Spleen (tissue), 11 donors: ENCODE results near the gene ACACB. TPM values are rescaled to one million over a fixed set of nuclear protein-coding genes. Genes with fewer than 3 reads are reported as not detected.

Experiments used
- DNase-seq: peaks from one replicate; pipeline ENCODE4 v3.0.0-alpha.2; 2020
- H3K27ac ChIP-seq, 8 donors: fragments of 200-600 bp; sonication (generic) in 7 of 8; 1 replicate in 4 of 8; 2 replicates in 4 of 8; pipeline versions ENCODE4 v1.5.0 to v1.8.0; 2016 to 2021; ENCODE audit warnings: inconsistent platforms in 4 of 8, mild to moderate bottlenecking in 4 of 8, moderate library complexity in 1 of 8
- H3K27me3 ChIP-seq, 7 donors: fragments of 200-600 bp; sonication (generic) in 6 of 7; replicated peaks in 1 of 7; 1 replicate in 4 of 7; 2 replicates in 3 of 7; pipeline versions ENCODE4 v1.5.0 to v1.8.0; 2016 to 2021; ENCODE audit warnings: inconsistent platforms in 3 of 7, mild to moderate bottlenecking in 1 of 7
- H3K36me3 ChIP-seq, 6 donors: fragments of 200-600 bp; sonication (generic) in 5 of 6; 1 replicate in 4 of 6; 2 replicates in 2 of 6; pipeline versions ENCODE4 v1.5.0 to v1.8.0; 2016 to 2021; ENCODE audit warnings: inconsistent platforms in 2 of 6
- H3K4me1 ChIP-seq, 6 donors: fragments of 200-600 bp; sonication (generic) in 5 of 6; 1 replicate in 3 of 6; 2 replicates in 3 of 6; pipeline versions ENCODE4 v1.5.0 to v1.8.0; 2016 to 2021; ENCODE audit warnings: inconsistent platforms in 3 of 6
- H3K4me3 ChIP-seq, 8 donors: fragments of 200-600 bp; sonication (generic) in 7 of 8; 1 replicate in 4 of 8; 2 replicates in 4 of 8; pipeline versions ENCODE4 v1.5.0 to v1.8.0; 2016 to 2021; ENCODE audit warnings: inconsistent platforms in 4 of 8, mild to moderate bottlenecking in 4 of 8, moderate library complexity in 2 of 8
- H3K9me3 ChIP-seq, 8 donors: fragments of 200-600 bp; sonication (generic) in 7 of 8; 1 replicate in 4 of 8; 2 replicates in 4 of 8; pipeline versions ENCODE4 v1.5.0 to v1.8.0; 2016 to 2021; ENCODE audit warnings: inconsistent platforms in 4 of 8
- CTCF ChIP-seq, 11 experiments: fragments of 200-600 bp in 7 of 11; fragments of 450-650 bp in 4 of 11; sonication (generic) in 4 of 11; IDR thresholded peaks in 8 of 11; conservative IDR thresholded peaks in 3 of 11; 1 replicate in 7 of 11; 2 replicates in 4 of 11; pipeline versions ENCODE4 v1.4.0 to v1.8.0; 2016 to 2021; ENCODE audit warnings: antibody characterized with exemption in 11 of 11, inconsistent platforms in 4 of 11, mild to moderate bottlenecking in 1 of 11
- POLR2A ChIP-seq, 3 donors: fragments of 450-650 bp; IDR thresholded peaks; one replicate each; pipeline ENCODE4 v1.5.1; 2017; ENCODE audit warnings: antibody characterized with exemption in 3 of 3, mild to moderate bottlenecking in 1 of 3
- POLR2AphosphoS5 ChIP-seq, 3 donors: sonication (generic); formaldehyde crosslinking; IDR thresholded peaks; one replicate each; pipeline ENCODE4 v1.5.1; 2017; ENCODE audit warnings: antibody characterized with exemption in 3 of 3
- WGBS, 5 donors: extraction: QIAGEN DNeasy Blood & Tissue Kit in 3 of 5; methylation state at CpG; one replicate each; pipeline versions ENCODE4 v1.1.5 to v1.1.7; 2013 to 2018; 5-methylcytosine and 5-hydroxymethylcytosine counted together
- intact Hi-C: fragments of 100-400 bp; cut with DNase I; formaldehyde crosslinking; loops from one replicate; pipeline ENCODE4 v1.15.0; 2023; ENCODE audit warnings: low total_unique reads
- polyA plus RNA-seq, 3 donors: library from polyadenylated mRNA; stranded (reverse); fragments of 200-250 nt; gene quantifications; one replicate each; pipeline ENCODE4 v1.2.1, GENCODE V29; 2013
- total RNA-seq, 7 donors: library from RNA; depleted of rRNA in 3 of 7; stranded (reverse); fragments of >200 nt in 3 of 7; fragmentation: NEBNext Ultra II Directional in 4 of 7; extraction: Animal tissue kit (Norgen Biotek cat#: 25700) in 4 of 7; gene quantifications; one replicate each; pipeline versions ENCODE4 v1.1.0 to v1.2.1, GENCODE V29; 2016 to 2021
- donor health status: healthy with polysubstance abuse.
- donor health status: DM: no; HTN: no; CAD: no; lungs with moderate emphysema.
- donor health status: DM: no; HTN: no; CAD: no.
- donor health status: Bipolar disorder and iron deficiency.
- donor health status: healthy.
- donor health status: DM: no; HTN: no; CAD: no.
- donor health status: DM: yes; HTN: yes; CAD: no.

The ACACB gene
- total and polyA plus RNA-seq, 10 donors = 2.8 to 111 (median 29.1) TPM

- no peaks in the 10 kb centered on the region for H3K4me1 ChIP-seq
- TF ChIP-seq CTCF (IDR thresholded peaks at IDR 0.05 in 8 of 11, conservative IDR thresholded peaks at IDR 0.05 in 3 of 11) (no peak), POLR2A (IDR thresholded peaks at IDR 0.05) (no peak), POLR2AphosphoS5 (IDR thresholded peaks at IDR 0.05) (no peak)
- DNase-seq = no peak
- intact Hi-C loops = no loop called here
- peaks cover 0 to 10% (median 7%) of the 10 kb centered on the region in 8 donors for H3K9me3 ChIP-seq
- H3K27ac ChIP-seq = no peak overlapping the region
- H3K27me3 ChIP-seq = no peaks in the 10 kb centered on the region
- WGBS, 5 donors = 90 to 97% (median 92%) methylated on average over 3 of the region's 3 CpGs
- no peak overlapping the region for H3K4me3 ChIP-seq
- H3K36me3 ChIP-seq = peaks cover 0 to 100% (median 50%) of the 10 kb centered on the region in 6 donors
These were observed 76.0 kb downstream of the ACACB start for GRCh38 chr12:109192358-109192757.

GRCh38 chr12:109193896-109194295 is 77.5 kb downstream of the ACACB start:
- H3K4me1 ChIP-seq = no peaks in the 10 kb centered on the region
- H3K36me3 ChIP-seq = peaks cover 0 to 100% (median 51%) of the 10 kb centered on the region in 6 donors
- H3K27me3 ChIP-seq = no peaks in the 10 kb centered on the region
- no peak overlapping the region for H3K27ac ChIP-seq
- peaks cover 0 to 10% (median 7%) of the 10 kb centered on the region in 8 donors for H3K9me3 ChIP-seq
- 89 to 96% (median 91%) methylated on average over 8 of the region's 8 CpGs for WGBS, 5 donors
- DNase-seq = peak; percentile 18
- TF ChIP-seq CTCF (IDR thresholded peaks at IDR 0.05 in 8 of 11, conservative IDR thresholded peaks at IDR 0.05 in 3 of 11) (no peak), POLR2AphosphoS5 (IDR thresholded peaks at IDR 0.05) (no peak), POLR2A (IDR thresholded peaks at IDR 0.05) (no peak)
- no peak overlapping the region for H3K4me3 ChIP-seq
- intact Hi-C loops = no loop called here

GRCh38 chr12:109196332-109196731 is 79.9 kb downstream of the ACACB start:
- Histone ChIP-seq H3K36me3 (peaks cover 0 to 100% (median 57%) of the 10 kb centered on the region in 6 donors), H3K4me3 (no peak overlapping the region), H3K27ac (no peak overlapping the region), H3K27me3 (no peaks in the 10 kb centered on the region), H3K4me1 (no peaks in the 10 kb centered on the region), H3K9me3 (peaks cover 0 to 10% (median 7%) of the 10 kb centered on the region in 8 donors)
- intact Hi-C loops = no loop called here
- DNase-seq = no peak
- WGBS, 5 donors = 82 to 100% (median 93%) methylated on average over 4 of the region's 4 CpGs
- TF ChIP-seq POLR2AphosphoS5 (IDR thresholded peaks at IDR 0.05) (no peak), POLR2A (IDR thresholded peaks at IDR 0.05) (no peak), CTCF (IDR thresholded peaks at IDR 0.05 in 8 of 11, conservative IDR thresholded peaks at IDR 0.05 in 3 of 11) (no peak)

GRCh38 chr12:109197327-109197726 is 80.9 kb downstream of the ACACB start:
- 89 to 100% (median 95%) methylated on average over 5 to 10 of the region's 10 CpGs for WGBS, 5 donors
- intact Hi-C loops = no loop called here
- DNase-seq = peak; percentile 67
- Histone ChIP-seq H3K27ac (no peak overlapping the region), H3K4me3 (no peak overlapping the region), H3K36me3 (peaks cover 0 to 100% (median 58%) of the 10 kb centered on the region in 6 donors), H3K9me3 (peaks cover 0 to 10% (median 7%) of the 10 kb centered on the region in 8 donors), H3K4me1 (no peaks in the 10 kb centered on the region), H3K27me3 (no peaks in the 10 kb centered on the region)
- no peak for TF ChIP-seq POLR2AphosphoS5 (IDR thresholded peaks at IDR 0.05)
- TF ChIP-seq POLR2A (IDR thresholded peaks at IDR 0.05) = no peak
- TF ChIP-seq CTCF (IDR thresholded peaks at IDR 0.05 in 8 of 11, conservative IDR thresholded peaks at IDR 0.05 in 3 of 11) = no peak
